Kidney (tissue), 14 donors: ENCODE results near the gene GTPBP10. TPM values are rescaled to one million over a fixed set of nuclear protein-coding genes. Genes with fewer than 3 reads are reported as not detected.
"Not testable (repeated sequence)": the region's sequence is repeated elsewhere in the genome, so short reads cannot be mapped to it uniquely, and the experiment has no call there.

Experiments used
- DNase-seq, 5 donors: peaks; one replicate each; pipeline ENCODE4 v3.0.0-alpha.2; 2013 to 2020
- FAIRE-seq: peaks from 2 replicates; lab custom pipeline; 2012; peaks lifted over from hg19 to GRCh38; lab: Jason Lieb, UNC
- H3K27ac ChIP-seq, 2 donors: one replicate each; pipeline ENCODE4 v1.7.0; 2013; ENCODE audit warnings: low read depth in 2 of 2, low read length in 2 of 2, inconsistent platforms in 1 of 2
- H3K27me3 ChIP-seq: one replicate; pipeline ENCODE4 v1.7.1; 2013; ENCODE audit warnings: low read length, inconsistent platforms; ENCODE audit not compliant: control insufficient read depth, insufficient read depth
- H3K36me3 ChIP-seq, 3 donors: one replicate each; pipeline versions ENCODE4 v1.7.0 to v1.7.1; 2013; ENCODE audit warnings: low read length in 3 of 3, control low read depth in 1 of 3, inconsistent platforms in 1 of 3; ENCODE audit not compliant: insufficient read depth in 3 of 3, control insufficient read depth in 2 of 3
- H3K4me1 ChIP-seq, 3 donors: one replicate each; pipeline versions ENCODE4 v1.7.0 to v1.7.1; 2013; ENCODE audit warnings: low read length in 3 of 3, inconsistent platforms in 1 of 3, low read depth in 1 of 3; ENCODE audit not compliant: control insufficient read depth in 2 of 3, insufficient read depth in 2 of 3
- H3K4me3 ChIP-seq, 3 donors: one replicate each; pipeline versions ENCODE4 v1.7.0 to v1.8.1; 2013; ENCODE audit warnings: low read length in 3 of 3, control low read depth in 1 of 3, inconsistent platforms in 1 of 3
- H3K9ac ChIP-seq, 3 donors: one replicate each; pipeline versions ENCODE4 v1.7.0 to v1.7.1; 2013; ENCODE audit warnings: low read length in 3 of 3, control low read depth in 1 of 3, inconsistent platforms in 1 of 3
- H3K9me3 ChIP-seq, 3 donors: one replicate each; pipeline versions ENCODE4 v1.7.0 to v1.7.1; 2013; ENCODE audit warnings: low read length in 3 of 3, control low read depth in 1 of 3, inconsistent platforms in 1 of 3; ENCODE audit not compliant: control insufficient read depth in 2 of 3, insufficient read depth in 1 of 3
- intact Hi-C: fragments of 100-400 bp; cut with DNase I; formaldehyde crosslinking; loops from one replicate; pipeline ENCODE4 v1.11.1; 2022
- polyA plus RNA-seq: library from polyadenylated mRNA; stranded (reverse); fragments of 350-450 nt; fragmentation: Illumina TruSeq; extraction: RNeasy Lipid Tissue Mini Kit (QIAGEN cat#74804); gene quantifications from one replicate; pipeline ENCODE4 v1.2.3, GENCODE V29; 2014; ENCODE audit warnings: low read depth, low replicate concordance; ENCODE audit not compliant: insufficient read depth
- total RNA-seq: library from RNA; stranded (reverse); fragmentation: NEBNext Ultra II Directional; extraction: Animal tissue kit (Norgen Biotek cat#: 25700); gene quantifications from one replicate; pipeline ENCODE4 v1.2.1, GENCODE V29; 2021
- TF ChIP-seq, protein P1 (sequence below): IDR thresholded peaks from 3 replicates; pipeline ENCODE4 v1.5.1; 2012; ENCODE audit warnings: mild to moderate bottlenecking, moderate library complexity, borderline replicate concordance; ENCODE audit not compliant: insufficient read depth; ENCODE audit errors: extremely low read depth
- donor health status: control.
- donor health status: control.
- donor health status: control.
- donor health status: control.
- donor health status: control.
- donor health status: DM: yes; HTN: yes; CAD: no.
- donor health status: Normal renal cell carcinoma (clear cell type).

GTPBP10 gene
- total and polyA plus RNA-seq, 2 donors from 2014 or later = 15.2 to 31.8 TPM

DNA sequence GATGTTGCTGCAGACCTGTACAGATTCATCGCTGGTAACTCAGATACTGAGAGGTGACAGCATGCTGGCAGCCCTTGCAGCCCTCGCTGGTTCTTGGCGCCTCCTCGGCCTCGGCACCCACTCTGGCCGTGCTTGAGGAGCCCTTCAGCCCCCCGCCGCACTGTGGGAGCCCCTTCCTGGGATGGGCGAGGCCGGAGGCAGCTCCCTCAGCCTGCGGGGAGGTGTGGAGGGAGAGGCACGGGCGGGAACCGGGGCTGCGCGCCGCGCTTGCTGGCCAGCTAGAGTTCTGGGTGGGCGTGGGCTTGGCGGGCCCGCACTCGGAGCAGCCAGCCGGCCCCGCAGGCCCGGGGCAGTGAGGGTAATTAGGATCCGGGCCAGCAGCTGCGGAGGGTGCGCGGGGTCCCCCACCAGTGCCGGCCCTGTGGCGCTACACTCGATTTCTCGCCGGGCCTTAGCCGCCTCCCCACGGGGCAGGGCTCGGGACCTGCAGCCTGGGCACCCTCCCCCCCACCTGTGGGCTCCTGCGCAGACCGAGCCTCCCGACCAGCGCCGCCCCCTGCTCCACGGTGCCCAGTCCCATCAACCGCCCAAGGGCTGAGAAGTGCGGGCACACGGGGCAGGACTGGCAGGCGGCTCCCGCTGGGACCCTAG is 12.2 kb upstream of the GTPBP10 start:
- no peak overlapping the region for H3K4me3 ChIP-seq
- no peaks in the 10 kb centered on the region for H3K36me3 ChIP-seq
- intact Hi-C loops = no loop called here
- no peaks in the 10 kb centered on the region for H3K4me1 ChIP-seq
- H3K9me3 ChIP-seq = no peaks in the 10 kb centered on the region
- TF ChIP-seq, protein P1, sequence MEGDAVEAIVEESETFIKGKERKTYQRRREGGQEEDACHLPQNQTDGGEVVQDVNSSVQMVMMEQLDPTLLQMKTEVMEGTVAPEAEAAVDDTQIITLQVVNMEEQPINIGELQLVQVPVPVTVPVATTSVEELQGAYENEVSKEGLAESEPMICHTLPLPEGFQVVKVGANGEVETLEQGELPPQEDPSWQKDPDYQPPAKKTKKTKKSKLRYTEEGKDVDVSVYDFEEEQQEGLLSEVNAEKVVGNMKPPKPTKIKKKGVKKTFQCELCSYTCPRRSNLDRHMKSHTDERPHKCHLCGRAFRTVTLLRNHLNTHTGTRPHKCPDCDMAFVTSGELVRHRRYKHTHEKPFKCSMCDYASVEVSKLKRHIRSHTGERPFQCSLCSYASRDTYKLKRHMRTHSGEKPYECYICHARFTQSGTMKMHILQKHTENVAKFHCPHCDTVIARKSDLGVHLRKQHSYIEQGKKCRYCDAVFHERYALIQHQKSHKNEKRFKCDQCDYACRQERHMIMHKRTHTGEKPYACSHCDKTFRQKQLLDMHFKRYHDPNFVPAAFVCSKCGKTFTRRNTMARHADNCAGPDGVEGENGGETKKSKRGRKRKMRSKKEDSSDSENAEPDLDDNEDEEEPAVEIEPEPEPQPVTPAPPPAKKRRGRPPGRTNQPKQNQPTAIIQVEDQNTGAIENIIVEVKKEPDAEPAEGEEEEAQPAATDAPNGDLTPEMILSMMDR = no peak
- DNase-seq = peak in 1 of 5 donors; percentile 71
- H3K27ac ChIP-seq = no peak overlapping the region
- H3K9ac ChIP-seq = no peak overlapping the region
- no peaks in the 10 kb centered on the region for H3K27me3 ChIP-seq
- no peak for FAIRE-seq

DNA sequence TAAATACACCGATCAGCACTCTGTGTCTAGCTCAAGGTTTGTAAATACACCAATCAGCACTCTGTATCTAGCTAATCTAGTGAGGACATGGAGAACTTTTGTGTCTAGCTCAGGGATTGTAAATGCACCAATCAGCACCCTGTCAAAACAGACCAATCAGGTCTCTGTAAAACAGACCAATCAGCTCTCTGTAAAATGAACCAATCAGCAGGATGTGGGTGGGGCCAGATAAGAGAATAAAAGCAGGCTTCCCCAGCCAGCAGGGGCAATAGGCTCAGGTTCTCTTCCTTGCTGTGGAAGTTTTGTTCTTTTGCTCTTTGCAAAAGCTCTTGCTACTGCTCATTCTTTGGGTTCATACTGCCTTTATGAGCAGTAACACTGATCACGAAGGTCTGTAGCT is 11.6 kb upstream of the GTPBP10 start:
- DNase-seq, H3K27ac ChIP-seq, H3K9ac ChIP-seq, intact Hi-C loops, FAIRE-seq, H3K4me1 ChIP-seq, H3K4me3 ChIP-seq, H3K36me3 ChIP-seq, H3K27me3 ChIP-seq, H3K9me3 ChIP-seq: not testable (repeated sequence)

DNA sequence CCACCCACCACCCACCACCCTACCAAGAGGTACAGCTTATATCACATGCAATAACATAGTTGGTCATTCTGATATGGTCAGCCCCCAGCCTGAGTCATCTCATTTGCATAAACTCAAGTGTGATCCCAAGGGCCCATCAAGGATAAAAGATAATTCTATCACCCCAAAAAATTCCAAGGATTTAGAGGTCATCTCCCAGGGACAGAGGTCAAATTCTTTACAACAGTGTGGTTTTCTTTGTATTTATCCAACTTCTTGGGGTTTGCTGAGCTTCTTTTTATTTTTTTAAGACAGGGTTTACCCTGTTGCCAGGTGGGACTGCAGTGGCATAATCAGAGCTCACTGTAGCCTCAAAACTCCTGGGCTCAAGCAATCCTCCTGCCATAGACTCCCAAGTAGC is 9.4 kb upstream of the GTPBP10 start:
- TF ChIP-seq, protein P1 = no peak
- no peaks in the 10 kb centered on the region for H3K9me3 ChIP-seq
- no peaks in the 10 kb centered on the region for H3K4me1 ChIP-seq
- FAIRE-seq (no peak), DNase-seq (no peak)
- no peak overlapping the region for H3K27ac ChIP-seq
- H3K27me3 ChIP-seq = no peaks in the 10 kb centered on the region
- intact Hi-C loops = no loop called here
- H3K4me3 ChIP-seq = no peak overlapping the region
- H3K9ac ChIP-seq = no peak overlapping the region
- H3K36me3 ChIP-seq = no peaks in the 10 kb centered on the region

DNA sequence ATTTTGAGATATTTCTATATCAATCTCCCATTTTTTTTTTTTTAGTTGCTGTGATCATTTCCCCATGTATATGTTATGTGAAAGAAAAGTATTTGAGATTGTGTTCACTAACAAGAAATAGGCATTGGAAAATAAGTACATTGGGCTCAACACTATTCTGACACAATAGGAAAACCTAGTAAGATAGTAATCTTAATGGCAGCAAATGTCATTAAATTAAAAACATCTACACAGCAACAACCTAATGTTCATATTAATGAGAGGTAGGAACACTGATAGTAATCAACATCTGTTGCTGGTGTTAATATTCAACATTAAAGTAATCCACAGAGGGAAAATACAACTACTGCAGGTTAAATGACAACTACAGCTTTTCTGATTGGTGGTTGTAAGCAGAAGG is 1.5 kb upstream of the GTPBP10 start:
- H3K27ac ChIP-seq = no peak overlapping the region
- TF ChIP-seq, protein P1 = no peak
- no peaks in the 10 kb centered on the region for H3K9me3 ChIP-seq
- FAIRE-seq (no peak), DNase-seq (no peak)
- H3K27me3 ChIP-seq = no peaks in the 10 kb centered on the region
- peak overlapping the region in 2 of 3 donors; percentile 97 to 98 for H3K4me3 ChIP-seq
- peaks cover 0 to 6% (median 6%) of the 10 kb centered on the region in 3 donors for H3K4me1 ChIP-seq
- H3K9ac ChIP-seq = no peak overlapping the region
- intact Hi-C loops = no loop called here
- H3K36me3 ChIP-seq = no peaks in the 10 kb centered on the region
